NCI-H748 treated with DMSO at 0.1 percent for 48 hours (cell line): Measurements from ENCODE around the gene C9orf85.
"Not testable (repeated sequence)": the region's sequence is repeated elsewhere in the genome, so short reads cannot be mapped to it uniquely, and the experiment has no call there.

Source experiments
- DNase-seq: peaks from one replicate; lab custom pipeline; 2025; lab: John Stamatoyannopoulos, UW

C9orf85 gene

DNA sequence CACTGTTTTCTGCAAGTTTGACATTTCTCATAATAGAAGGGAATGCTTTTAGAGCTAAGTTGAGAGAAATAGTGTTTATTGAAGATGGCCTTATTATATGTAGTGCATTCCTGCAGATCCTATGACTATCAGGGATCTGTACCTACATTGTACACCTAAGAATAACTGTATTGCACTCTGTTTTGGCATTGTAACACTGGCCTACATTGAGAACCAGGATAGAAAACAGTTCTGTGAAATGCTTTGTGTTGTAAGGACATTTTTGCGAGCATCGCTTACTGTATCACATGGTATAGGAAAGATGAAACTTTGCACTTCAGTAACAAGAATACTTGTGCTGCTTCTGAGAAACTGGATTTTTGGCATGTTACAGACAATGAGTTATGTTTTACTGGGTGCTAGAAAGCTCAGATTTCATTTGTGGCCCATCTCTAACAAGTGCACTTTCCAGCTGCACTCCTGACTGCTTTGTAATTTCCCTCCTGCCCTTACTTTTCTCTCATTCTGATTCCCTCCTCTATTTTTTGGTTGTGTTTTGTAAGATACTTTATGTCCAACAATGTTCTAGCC is 30.6 kb downstream of the C9orf85 start:
- no peak for DNase-seq

DNA sequence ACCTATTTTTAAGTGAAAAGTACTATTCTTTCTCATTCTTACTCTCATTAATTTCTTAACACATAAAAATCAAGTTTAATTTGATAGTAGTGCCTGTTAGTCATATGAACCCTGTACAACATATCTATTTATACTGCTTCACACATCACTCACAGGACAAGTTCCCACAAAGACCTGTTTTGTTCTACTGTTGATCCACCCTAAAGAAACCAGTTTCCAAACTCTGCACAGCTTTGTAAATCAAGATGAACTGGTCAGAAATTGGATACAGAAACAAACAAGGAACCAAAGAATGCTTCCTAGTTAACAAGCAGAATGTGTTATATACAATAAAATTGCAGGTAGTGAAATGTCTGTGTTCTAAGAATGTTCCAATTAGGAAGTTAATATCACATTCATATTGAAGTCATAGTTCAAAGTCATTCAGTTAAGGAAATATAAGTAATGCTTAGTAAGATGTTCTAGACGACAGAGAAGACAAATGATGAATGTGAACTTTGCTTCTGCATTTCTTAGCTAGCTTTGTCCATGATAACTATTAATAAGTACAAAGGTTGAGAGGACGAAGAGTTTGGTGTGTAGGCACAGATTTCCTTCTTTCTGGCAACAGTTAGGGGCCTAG is 33.4 kb downstream of the C9orf85 start:
- no peak for DNase-seq

DNA sequence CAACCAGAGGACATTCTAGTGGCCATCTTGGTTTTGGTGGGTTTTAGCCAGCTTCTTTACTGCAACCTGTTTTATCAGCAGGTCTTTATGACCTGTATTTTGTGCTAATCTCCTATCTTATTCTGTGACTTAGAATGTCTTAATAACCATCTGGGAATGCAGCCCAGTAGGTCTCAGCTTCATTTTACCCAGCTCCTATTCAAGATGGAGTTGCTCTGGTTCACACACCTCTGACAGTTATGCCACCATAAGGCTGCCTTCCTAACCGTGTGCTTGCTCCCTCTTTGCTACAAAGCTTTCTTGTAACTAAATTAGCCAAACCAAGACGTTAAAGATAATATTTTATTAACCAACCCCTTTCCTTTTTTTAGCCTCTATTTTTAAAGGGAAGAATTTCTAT is 43.2 kb downstream of the C9orf85 start:
- not testable (repeated sequence) for DNase-seq

DNA sequence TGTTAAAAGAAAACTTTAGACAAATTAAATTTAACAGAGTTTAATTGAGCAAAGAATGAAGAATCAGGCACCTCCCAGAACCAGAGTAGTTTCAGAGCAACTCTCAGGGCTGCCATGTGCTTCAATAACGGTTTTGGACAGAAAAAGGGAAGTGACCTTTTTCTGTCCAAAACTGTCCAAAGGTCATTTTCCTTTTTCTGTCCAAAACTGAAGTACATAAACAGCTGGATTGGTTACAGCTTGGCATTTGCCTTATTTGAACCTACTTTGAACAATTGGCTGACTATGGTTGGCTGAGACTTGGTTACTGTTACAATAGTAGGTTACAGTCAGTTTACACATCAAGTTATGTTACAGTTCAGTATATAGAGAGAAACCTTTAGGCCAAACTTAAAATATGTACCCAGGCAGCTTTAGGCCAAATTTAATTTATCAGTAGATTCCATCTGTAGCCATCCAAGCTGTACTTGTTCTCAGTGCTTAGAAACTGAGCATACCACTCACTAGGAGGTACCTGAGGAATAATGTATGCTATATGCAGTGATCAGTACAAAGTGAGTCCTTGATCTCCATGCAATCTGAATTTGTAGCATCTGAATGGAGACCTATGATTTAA is 44.0 kb downstream of the C9orf85 start:
- no peak for DNase-seq

DNA sequence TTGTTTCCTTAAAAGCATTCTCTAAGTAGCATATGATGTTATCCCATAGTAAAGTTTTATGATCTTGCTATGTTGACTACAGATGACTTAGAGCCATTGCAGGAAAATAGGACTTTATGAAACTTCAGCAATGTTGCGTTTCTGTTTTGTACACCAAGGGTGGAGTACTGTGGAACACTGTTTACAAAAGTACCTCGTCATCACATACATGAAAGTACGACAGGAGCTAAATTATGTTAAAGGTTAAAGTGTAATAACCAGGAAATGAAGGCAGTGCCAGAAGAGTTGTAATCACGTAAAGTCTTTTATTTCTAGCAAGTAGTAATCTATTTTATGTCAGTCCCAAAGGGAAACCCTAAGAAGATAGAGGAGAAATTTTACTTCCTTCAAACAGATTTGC is 50.9 kb downstream of the C9orf85 start:
- DNase-seq = no peak

DNA sequence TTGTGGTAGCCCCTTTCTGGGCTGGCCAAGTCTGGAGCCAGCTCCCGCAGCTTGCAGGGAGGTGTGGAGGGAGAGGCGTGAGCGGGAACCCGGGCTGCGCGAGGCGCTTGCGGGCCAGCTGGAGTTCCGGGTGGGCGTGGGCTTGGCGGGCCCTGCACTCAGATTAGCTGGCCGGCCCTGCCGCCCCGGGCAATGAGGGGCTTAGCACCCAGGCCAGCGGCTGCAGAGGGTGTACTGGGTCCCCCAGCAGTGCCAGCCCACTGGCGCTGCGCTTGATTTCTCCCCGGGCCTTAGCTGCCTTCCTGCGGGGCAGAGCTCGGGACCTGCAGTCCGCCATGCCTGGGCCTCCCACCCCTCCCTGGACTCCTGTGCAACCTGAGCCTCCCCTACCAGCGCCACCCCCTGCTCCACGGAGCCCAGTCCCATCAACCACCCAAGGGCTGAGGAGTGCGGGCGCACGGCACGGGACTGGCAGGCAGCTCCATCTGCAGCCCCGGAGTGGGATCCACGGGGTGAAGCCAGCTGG is 52.1 kb downstream of the C9orf85 start:
- not testable (repeated sequence) for DNase-seq

DNA sequence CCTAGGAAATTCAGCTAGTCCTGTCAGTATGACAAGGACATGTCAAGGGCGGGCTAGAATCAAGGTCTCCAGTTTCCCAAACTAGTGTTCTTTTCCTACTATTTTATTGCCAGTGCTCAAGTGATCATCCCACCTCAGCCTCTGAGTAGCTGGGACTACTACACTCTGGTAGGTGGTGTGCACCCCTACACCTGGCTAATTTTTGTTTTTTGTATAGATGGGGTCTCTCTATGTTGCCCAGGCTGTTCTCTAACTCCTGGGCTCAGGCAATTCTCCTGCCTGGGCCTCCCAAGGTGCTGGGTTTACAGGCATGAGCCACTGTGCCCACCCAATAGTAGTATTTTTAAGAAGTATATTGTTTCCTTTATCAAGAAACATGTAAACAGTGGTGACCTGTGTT is 54.0 kb downstream of the C9orf85 start:
- DNase-seq = no peak

DNA sequence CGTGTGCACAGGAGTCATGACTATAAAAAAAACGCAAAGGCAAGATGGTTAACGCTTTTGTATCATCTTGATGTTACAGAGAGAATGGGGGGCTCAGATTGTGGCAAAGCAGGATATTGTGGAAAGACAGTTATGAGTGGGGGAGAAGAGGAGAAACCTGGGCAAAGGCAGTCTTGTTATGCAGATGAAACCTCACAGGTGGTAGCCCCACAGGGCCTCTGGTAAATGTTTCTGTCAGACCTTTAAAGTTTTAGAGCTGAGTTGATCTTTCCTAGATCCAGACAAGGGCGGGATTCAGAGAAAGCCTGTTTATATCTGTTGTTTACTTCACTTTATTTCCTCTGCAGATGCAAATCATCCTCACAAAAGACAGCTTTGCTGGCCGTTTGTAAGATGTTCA is 55.2 kb downstream of the C9orf85 start:
- no peak for DNase-seq

DNA sequence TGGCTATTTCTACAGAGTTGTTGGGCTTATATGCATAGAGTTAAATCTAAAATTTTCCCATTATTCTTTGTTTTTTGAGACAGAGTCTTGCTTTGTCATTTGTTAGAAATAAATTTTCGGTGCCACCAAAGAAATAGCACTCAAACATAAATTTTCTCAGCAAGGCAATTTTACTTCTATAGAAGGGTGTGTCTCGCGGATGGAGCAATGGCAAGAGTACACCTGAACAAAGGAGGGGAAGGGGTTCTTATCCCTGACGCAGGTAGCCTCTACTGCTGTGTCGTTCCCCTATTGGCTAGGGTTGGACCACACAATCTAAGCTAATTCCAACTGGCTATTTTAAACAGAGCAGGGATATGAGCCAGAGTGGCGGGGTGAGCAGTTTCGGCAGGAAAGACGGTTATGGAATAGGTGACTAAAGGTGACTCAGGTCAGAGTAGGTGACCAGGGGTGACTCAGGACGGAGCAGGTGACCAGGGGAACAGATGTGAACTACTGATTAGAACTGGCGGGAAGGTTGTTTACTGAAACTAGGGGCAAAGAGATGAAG is 57.2 kb downstream of the C9orf85 start:
- DNase-seq = no peak

DNA sequence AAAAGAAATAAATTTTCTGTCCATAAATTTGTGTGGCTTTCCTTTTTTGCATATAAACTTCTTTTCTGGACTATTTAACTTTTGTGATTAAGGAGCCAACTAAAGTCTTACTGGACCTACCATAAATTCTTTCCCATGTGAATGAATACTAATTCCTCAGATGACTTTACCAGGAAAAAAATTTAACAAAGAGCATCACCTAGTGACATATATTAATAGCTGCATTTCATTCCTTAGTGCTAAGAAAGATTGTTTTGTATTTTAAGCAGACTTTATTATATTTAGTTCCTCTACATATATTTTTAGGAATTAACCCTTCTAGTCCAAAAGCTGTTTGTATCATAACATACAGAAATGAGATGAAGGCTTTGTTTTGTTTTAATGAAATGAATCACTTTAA is 64.4 kb downstream of the C9orf85 start:
- DNase-seq = no peak

DNA sequence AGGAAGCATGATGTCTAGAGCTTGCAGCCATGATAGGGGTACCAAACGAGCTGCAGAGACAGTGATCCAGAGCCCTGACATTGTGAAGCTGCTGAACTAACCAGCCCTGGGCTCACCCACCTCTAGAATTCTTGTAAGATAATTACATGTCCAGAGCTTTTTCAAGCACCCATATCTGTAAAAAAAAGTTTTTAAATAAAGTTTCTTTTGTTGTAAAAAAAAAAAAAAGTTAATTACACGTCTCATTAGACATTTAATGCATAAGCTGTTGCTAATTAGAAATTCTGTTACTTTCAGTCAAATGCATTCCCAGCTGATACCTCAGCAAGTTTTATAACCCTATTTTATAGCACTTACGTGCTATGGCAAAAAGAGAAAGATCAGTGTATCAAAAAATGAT is 65.6 kb downstream of the C9orf85 start:
- DNase-seq = no peak

DNA sequence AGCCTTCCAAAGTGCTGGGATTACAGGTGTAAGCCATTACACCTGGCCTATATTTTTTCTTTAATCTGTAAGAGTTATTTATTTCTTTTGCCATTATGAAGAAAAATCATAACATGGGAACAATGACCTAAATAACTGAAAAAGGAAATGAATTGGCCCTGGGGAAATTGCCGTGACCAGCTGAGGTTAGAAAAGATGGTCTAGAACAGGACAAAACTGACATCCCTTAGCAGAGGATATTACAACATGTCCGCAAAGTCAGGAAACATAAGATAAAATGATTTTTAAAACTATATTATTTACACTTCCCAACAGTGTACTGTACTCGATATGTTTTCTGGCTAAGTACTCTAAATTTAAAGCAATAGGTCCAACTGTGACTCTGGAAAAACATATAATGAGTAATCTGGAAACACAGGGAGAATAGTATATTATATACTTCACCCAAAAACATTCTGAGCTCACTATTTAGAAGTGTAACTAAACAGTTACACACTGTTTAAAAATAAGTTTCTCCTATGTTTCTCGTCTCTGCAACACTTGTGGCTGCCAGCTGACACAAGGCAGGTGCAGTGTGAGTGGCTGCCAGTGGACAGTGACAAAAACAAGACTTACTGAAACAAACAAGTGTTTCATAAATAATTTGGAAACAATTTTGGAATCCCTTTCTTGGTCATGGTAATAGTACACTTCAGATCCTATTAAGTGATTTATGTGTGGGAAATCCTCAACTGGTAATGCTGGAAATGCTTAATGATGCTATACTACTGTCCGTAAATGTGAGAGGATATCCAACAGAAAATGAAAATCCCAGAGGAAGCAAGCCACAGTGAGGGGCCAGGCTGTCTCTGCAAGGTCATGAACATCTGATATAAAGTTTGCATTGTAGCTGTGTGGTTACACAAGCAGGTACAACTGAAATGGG is 69.1 kb downstream of the C9orf85 start:
- DNase-seq = no peak

DNA sequence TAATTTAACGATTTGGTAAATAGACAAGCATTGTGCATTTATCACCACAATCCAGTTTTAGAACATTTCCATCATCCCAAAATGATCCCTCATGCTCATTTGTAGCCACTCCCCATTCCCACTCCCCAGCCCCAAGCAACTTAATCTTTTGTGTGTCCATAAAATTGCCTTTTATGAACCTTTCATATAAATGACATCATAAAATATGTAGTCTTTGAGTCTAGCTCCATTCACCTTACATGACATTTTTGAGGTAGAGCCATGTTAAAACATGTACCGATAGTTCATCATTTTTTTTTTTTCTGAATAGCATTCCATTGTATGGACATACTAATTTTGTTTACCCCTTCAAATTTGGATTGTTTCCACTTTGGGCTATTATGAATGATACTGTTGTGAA is 70.5 kb downstream of the C9orf85 start:
- DNase-seq = no peak

DNA sequence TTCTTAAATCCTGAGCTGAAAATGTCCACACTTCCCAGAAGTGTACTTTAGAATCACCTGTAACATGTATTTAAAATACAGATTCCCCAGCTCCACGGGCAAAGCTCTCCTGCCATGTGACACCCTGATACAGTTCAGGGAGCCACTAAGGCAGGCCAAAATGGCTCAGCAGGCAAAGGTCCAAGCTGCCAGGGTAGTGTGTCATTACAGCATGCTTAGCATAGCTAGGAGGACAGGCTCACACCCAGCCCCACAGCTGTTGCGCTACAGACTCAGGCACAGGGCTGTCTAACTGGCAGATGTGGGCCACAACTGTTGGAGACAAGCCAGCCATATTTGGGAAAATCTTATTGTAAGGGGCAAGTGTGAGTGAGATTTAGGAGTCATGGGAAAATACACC is 73.0 kb downstream of the C9orf85 start:
- DNase-seq = no peak

DNA sequence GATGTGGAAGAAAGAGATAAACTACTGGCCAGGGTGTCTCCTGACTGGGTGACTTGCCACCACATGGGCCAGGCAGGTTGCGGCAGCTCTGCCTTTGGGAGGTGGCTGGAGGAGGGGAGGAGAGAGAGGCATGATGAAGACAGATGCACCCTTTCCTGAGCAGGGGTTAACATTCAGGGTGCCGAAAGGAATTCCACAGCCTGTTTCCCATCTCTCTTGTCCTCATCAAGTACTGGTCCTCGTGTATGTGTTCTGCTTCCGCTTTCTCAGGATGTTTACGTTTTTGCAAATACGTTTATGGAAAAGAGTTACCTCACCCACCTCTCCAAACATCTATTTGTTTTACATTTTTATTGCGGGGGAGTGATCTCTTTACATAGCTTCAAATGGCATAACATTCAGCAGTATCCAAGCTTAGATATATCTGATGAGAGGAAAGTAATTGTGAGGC is 73.4 kb downstream of the C9orf85 start:
- no peak for DNase-seq

DNA sequence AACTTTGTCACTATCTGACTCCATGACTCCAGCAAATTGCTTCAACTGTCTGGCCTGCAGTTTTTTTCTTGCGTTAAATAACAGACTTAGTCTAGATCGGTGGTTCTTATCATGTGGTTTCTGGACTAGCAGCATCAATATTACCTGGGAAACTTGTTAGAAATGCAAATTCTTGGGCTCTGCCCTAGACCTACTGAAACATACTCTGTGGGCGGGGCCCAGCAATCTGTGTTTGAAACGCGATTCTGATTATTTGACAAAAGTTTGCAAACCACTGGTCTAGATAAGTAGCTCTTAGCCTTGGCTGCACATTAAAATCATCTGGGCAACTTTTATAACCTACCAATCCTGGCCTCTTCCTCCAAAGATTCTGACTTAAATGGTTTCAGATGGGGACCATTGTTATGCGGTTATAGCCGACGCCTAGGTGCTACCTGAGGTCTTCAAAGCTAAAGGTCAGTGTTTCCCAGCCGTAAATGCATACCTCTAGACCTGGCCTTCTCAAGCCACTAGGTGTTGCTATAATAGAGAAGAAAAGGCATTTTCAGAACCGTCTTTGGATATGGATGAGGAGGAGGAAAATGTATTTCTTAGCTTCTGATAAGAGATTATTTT is 74.0 kb downstream of the C9orf85 start:
- no peak for DNase-seq

DNA sequence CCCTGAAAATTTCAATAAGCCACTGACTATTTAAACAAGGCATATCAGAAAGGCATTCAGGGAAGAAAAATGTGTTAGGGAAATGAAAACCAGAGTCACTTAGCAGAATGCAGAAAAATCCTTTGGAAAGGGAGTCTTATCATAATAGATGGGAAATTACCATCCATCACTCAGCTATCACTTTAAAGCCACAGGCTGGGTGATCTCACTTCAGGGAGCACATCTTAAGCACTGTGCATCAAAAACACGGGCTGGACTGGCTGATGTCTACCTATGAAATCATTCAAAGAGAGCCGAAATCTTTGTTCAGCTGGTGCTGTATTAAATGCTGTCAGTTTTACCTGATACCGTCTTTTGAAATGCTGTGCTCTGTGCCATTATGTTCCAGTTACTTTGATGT is 75.5 kb downstream of the C9orf85 start:
- no peak for DNase-seq

DNA sequence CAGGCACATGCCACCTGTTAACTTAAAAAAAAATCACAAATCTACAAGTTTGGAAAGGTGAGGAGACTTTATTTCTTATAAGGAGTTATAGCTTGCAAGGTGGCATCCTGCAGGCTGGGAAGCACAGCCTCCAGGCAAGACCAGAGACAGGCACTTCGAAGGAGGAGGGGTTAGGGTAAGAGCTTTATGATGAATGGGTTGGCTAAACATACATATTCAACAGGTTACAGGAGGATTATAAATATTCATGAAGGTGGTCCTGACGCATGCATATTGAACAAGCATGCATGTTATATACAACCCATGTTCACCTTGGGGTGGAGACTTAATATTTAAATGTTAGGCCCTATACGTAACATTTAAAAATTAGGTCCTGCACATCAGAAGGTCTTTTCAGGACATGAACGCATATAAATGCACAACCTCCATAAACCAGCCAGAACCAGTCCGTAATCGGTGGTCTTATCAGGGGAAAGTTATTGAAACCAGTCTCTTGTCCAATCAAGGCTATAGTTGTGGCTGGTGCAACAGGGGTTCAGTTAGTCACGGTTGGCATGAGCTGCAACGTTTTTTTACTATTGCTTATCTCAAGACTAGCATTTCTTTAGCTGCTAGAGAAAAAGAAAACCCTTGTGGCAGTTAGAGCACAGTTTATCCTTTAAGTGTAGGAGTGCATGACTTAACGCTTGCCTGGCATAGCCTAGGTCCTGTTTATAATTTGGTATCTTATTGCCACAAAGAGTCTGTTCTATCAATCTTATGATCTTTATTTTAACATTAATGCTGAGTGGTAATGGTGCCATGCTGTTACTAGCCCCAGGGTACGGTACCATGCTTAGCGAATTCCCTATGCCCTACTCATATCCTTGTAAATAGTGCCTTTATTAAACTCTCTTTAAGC is 76.3 kb downstream of the C9orf85 start:
- no peak for DNase-seq

DNA sequence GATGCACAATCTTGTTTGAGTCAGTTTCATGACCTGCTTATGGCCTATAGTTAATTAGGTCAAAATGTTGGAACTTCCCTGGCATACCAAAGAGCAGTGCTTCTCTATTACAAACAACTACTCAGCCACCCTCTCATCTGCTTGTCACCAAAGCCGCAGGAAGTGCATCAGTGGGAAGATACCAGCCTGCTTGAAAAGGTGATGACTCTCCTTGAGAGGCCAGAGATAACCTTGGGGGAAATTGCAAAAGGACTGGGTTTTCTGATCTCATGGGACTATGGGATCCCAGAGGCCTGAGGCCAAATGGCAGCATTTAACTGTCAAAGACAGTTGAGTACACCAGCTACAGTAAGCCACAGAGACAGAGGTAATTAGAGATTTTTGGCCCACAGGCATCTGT is 79.0 kb downstream of the C9orf85 start:
- DNase-seq = no peak

DNA sequence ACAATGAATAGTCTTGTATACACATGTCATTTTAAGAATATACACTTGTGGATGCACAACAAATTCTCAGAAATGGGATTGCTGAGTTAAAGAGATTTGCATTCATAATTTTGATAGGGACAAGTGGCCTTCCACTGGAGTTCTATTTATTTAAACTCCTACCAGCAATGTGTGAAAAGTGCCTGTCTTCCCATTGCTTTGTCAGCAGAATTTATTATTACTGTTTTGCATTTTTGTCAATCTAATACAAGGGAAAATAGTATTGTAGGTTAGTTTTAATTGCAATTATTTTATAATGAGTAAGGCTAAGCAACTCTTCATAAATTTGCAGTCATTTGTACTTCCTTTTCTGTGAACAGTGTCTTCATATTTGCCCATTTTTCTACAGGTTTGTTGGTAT is 94.0 kb downstream of the C9orf85 start:
- DNase-seq = no peak

DNA sequence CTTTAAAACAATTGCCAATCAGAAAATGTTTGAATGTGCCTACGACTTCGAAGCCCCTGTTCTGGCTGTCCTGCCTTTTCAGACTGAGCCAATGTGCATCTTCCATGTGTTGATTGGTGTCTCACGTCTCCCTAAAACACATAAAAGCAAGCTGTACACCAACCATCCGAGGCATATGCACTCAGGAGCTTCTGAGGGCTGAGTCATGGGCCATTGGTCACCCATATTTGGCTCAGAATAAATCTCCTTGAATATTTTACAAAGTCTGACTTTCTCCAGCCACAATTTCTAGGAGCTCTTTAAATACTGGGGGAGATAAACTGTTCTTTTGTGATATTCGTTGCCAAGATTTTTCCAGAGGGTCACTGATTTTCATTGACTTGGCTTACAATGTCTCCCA is 95.1 kb downstream of the C9orf85 start:
- no peak for DNase-seq
